ENCODE data around the gene NNT. TPM values are rescaled to one million over a fixed set of nuclear protein-coding genes. Genes with fewer than 3 reads are reported as not detected.
"Not testable (repeated sequence)": the region's sequence is repeated elsewhere in the genome, so short reads cannot be mapped to it uniquely, and the experiment has no call there.

NNT gene
- polyA plus RNA-seq, 3 donors = 95.3 to 116 (median 107) TPM

GRCh38 chr5:43685252-43685950 lies 82.4 kb downstream of the NNT start:
- no peak for DNase-seq (ENCODE audit: extremely low read depth in 1 of 11, low read depth in 9 of 11, low spot score in 4 of 11)

GRCh38 chr5:43687275-43687674 lies 84.3 kb downstream of the NNT start:
- no peak for DNase-seq (ENCODE audit: extremely low read depth in 1 of 11, low read depth in 9 of 11, low spot score in 4 of 11)

- DNase-seq (ENCODE audit: extremely low read depth in 1 of 11, low read depth in 9 of 11, low spot score in 4 of 11) = no peak
Observed at GRCh38 chr5:43691275-43691674, 88.3 kb downstream of the NNT start.

GRCh38 chr5:43691893-43692292 lies 88.9 kb downstream of the NNT start:
- DNase-seq (ENCODE audit: extremely low read depth in 1 of 11, low read depth in 9 of 11, low spot score in 4 of 11) = no peak

GRCh38 chr5:43693411-43693810 lies 90.4 kb downstream of the NNT start:
- DNase-seq (ENCODE audit: extremely low read depth in 1 of 11, low read depth in 9 of 11, low spot score in 4 of 11) = no peak

GRCh38 chr5:43694027-43694426 lies 91.0 kb downstream of the NNT start:
- DNase-seq (ENCODE audit: extremely low read depth in 1 of 11, low read depth in 9 of 11, low spot score in 4 of 11) = no peak

- DNase-seq (ENCODE audit: extremely low read depth in 1 of 11, low read depth in 9 of 11, low spot score in 4 of 11) = not testable (repeated sequence)
Observed at GRCh38 chr5:43696444-43696843, 93.5 kb downstream of the NNT start.

GRCh38 chr5:43699910-43700309 lies 96.9 kb downstream of the NNT start:
- DNase-seq (ENCODE audit: extremely low read depth in 1 of 11, low read depth in 9 of 11, low spot score in 4 of 11) = no peak

- no peak for DNase-seq (ENCODE audit: extremely low read depth in 1 of 11, low read depth in 9 of 11, low spot score in 4 of 11)
Observed at GRCh38 chr5:43700601-43701000, 97.6 kb downstream of the NNT start.

GRCh38 chr5:43701227-43701626 lies 98.2 kb downstream of the NNT start:
- DNase-seq (ENCODE audit: extremely low read depth in 1 of 11, low read depth in 9 of 11, low spot score in 4 of 11) = no peak

- no peak for DNase-seq (ENCODE audit: extremely low read depth in 1 of 11, low read depth in 9 of 11, low spot score in 4 of 11)
Observed at GRCh38 chr5:43702293-43702692, 99.3 kb downstream of the NNT start.

- DNase-seq (ENCODE audit: extremely low read depth in 1 of 11, low read depth in 9 of 11, low spot score in 4 of 11) = no peak
Observed at GRCh38 chr5:43702815-43703214, 99.8 kb downstream of the NNT start.

- no peak for DNase-seq (ENCODE audit: extremely low read depth in 1 of 11, low read depth in 9 of 11, low spot score in 4 of 11)
Observed at GRCh38 chr5:43704243-43704642, 101.3 kb downstream of the NNT start.

GRCh38 chr5:43706576-43706975 lies 103.6 kb downstream of the NNT start:
- DNase-seq (ENCODE audit: extremely low read depth in 1 of 11, low read depth in 9 of 11, low spot score in 4 of 11) = not testable (repeated sequence)

GRCh38 chr5:43711496-43711895 lies 108.5 kb downstream of the NNT start:
- no peak for DNase-seq (ENCODE audit: extremely low read depth in 1 of 11, low read depth in 9 of 11, low spot score in 4 of 11)

- no peak for DNase-seq (ENCODE audit: extremely low read depth in 1 of 11, low read depth in 9 of 11, low spot score in 4 of 11)
Observed at GRCh38 chr5:43712081-43712480, 109.1 kb downstream of the NNT start.

- not testable (repeated sequence) for DNase-seq (ENCODE audit: extremely low read depth in 1 of 11, low read depth in 9 of 11, low spot score in 4 of 11)
Observed at GRCh38 chr5:43719783-43720182, 116.8 kb downstream of the NNT start.

GRCh38 chr5:43728581-43728980 lies 125.6 kb downstream of the NNT start:
- no peak for DNase-seq (ENCODE audit: extremely low read depth in 1 of 11, low read depth in 9 of 11, low spot score in 4 of 11)

GRCh38 chr5:43729846-43730478 lies 127.0 kb downstream of the NNT start:
- peak in 5 of 11 donors; percentile 4 to 20 (median 10) for DNase-seq (ENCODE audit: extremely low read depth in 1 of 11, low read depth in 9 of 11, low spot score in 4 of 11)

GRCh38 chr5:43730832-43731342 lies 127.9 kb downstream of the NNT start:
- no peak for DNase-seq (ENCODE audit: extremely low read depth in 1 of 11, low read depth in 9 of 11, low spot score in 4 of 11)

GRCh38 chr5:43731573-43731972 lies 128.6 kb downstream of the NNT start:
- no peak for DNase-seq (ENCODE audit: extremely low read depth in 1 of 11, low read depth in 9 of 11, low spot score in 4 of 11)

All from renal cortex interstitium (tissue), 11 donors.